HepG2 (cell line): ENCODE results near the gene SLC38A3. TPM values are rescaled to one million over a fixed set of nuclear protein-coding genes. Genes with fewer than 3 reads are reported as not detected.
A peak's percentile ranks its signal among the peaks of the same experiment; 100 is the strongest.

Experiments used
- FOXA1 ChIP-seq, 2 experiments: fragments of 450-650 bp in 1 of 2; sonication (generic) in 1 of 2; formaldehyde crosslinking in 1 of 2; IDR thresholded peaks; 2 replicates each; pipeline versions ENCODE4 v1.4.0 to v1.6.1; 2016 to 2020; ENCODE audit warnings: missing genetic modification reagents in 1 of 2
- NRL ChIP-seq: sonication (generic); formaldehyde crosslinking; IDR thresholded peaks from 2 replicates; pipeline ENCODE4 v1.5.0; 2020; ENCODE audit warnings: missing genetic modification reagents, mild to moderate bottlenecking, moderate library complexity, borderline replicate concordance
- POGK ChIP-seq: sonication (generic); formaldehyde crosslinking; conservative IDR thresholded peaks from 2 replicates; pipeline ENCODE4 v1.8.0; 2022; ENCODE audit warnings: mild to moderate bottlenecking, moderate library complexity, missing genetic modification reagents
- RFXAP ChIP-seq: sonication (generic); formaldehyde crosslinking; IDR thresholded peaks from 2 replicates; pipeline ENCODE4 v1.4.0; 2020; ENCODE audit warnings: missing genetic modification reagents, borderline replicate concordance
- RXRB ChIP-seq: IDR thresholded peaks from 2 replicates; pipeline ENCODE4 v1.6.1; 2016; ENCODE audit warnings: borderline replicate concordance, missing genetic modification reagents, missing compliant biosample characterization
- SRF ChIP-seq: IDR thresholded peaks from 2 replicates; pipeline ENCODE4 v1.6.1; 2011; ENCODE audit warnings: mild to moderate bottlenecking, low read depth, low read length, moderate library complexity
- ZHX1 ChIP-seq: sonication (generic); formaldehyde crosslinking; IDR thresholded peaks from 2 replicates; pipeline ENCODE4 v1.8.1; 2022; ENCODE audit warnings: low read depth, mild to moderate bottlenecking, missing genetic modification reagents
- ZNF343 ChIP-seq: sonication (generic); formaldehyde crosslinking; IDR thresholded peaks from 2 replicates; pipeline ENCODE4 v1.4.0; 2020; ENCODE audit warnings: mild to moderate bottlenecking, missing genetic modification reagents
- ZNF574 ChIP-seq: sonication (generic); formaldehyde crosslinking; IDR thresholded peaks from 2 replicates; pipeline ENCODE4 v1.4.0; 2020; ENCODE audit warnings: missing genetic modification reagents
- ZNF660 ChIP-seq: sonication (generic); formaldehyde crosslinking; IDR thresholded peaks from 2 replicates; pipeline ENCODE4 v1.5.1; 2020; ENCODE audit warnings: mild to moderate bottlenecking, low read depth, missing genetic modification reagents, borderline replicate concordance
- ZNF670 ChIP-seq: sonication (generic); formaldehyde crosslinking; IDR thresholded peaks from 2 replicates; pipeline ENCODE4 v1.8.0; 2022; ENCODE audit warnings: mild to moderate bottlenecking, missing genetic modification reagents, borderline replicate concordance
- ZNF839 ChIP-seq: sonication (generic); formaldehyde crosslinking; IDR thresholded peaks from 2 replicates; pipeline ENCODE4 v1.4.0; 2020; ENCODE audit warnings: missing genetic modification reagents, mild to moderate bottlenecking, borderline replicate concordance
- polyA plus RNA-seq, 8 experiments: library from polyadenylated mRNA; depleted of rRNA in 3 of 8; stranded (reverse) in 7 of 8; unstranded in 1 of 8; fragments of >200 nt; fragmentation: Illumina TruSeq in 4 of 8; extraction: Trizol in 4 of 8; gene quantifications; 2 replicates each; pipeline versions ENCODE4 v1.2.1 to v1.2.3, GENCODE V29; 2011 to 2016; ENCODE audit warnings: low read depth in 4 of 8, missing spikeins in 1 of 8, mixed read lengths in 1 of 8; ENCODE audit not compliant: insufficient read depth in 1 of 8
- total RNA-seq, 5 experiments: library from RNA; depleted of rRNA; stranded (reverse); fragments of >200 nt; fragmentation: Illumina TruSeq; extraction: Trizol; gene quantifications; 2 replicates each; pipeline ENCODE4 v1.2.3, GENCODE V29; 2016; ENCODE audit warnings: low read depth in 1 of 5
- TF ChIP-seq, protein P1 (sequence below): sonication (generic); formaldehyde crosslinking; IDR thresholded peaks from 2 replicates; pipeline ENCODE4 v1.5.1; 2020; ENCODE audit warnings: missing genetic modification reagents, mild to moderate bottlenecking, borderline replicate concordance
- TF ChIP-seq, protein P2 (sequence below): sonication (generic); formaldehyde crosslinking; IDR thresholded peaks from 2 replicates; pipeline ENCODE4 v1.4.0; 2020; ENCODE audit warnings: missing genetic modification reagents, borderline replicate concordance

SLC38A3 gene
- total and polyA plus RNA-seq, 2 of the 13 experiments (the other 11 are each of a cell fraction or from before 2014, with no cell fraction given), result 29.8 to 164 TPM

- TF ChIP-seq ZNF343, result 0 out of 2 replicates have a peak, but pooled peaks have one; percentile 49
- peak; percentile 71 for TF ChIP-seq RFXAP (CRISPR knock-in tag)
- TF ChIP-seq ZHX1 (CRISPR knock-in tag), result peak; percentile 80; the same call in 1 of the 2 replicates
- TF ChIP-seq FOXA1 (IDR thresholded peaks at IDR 0.05), result no peak
- no peak for TF ChIP-seq FOXA1 (CRISPR knock-in tag; IDR thresholded peaks at IDR 0.05)
- TF ChIP-seq, protein P1, sequence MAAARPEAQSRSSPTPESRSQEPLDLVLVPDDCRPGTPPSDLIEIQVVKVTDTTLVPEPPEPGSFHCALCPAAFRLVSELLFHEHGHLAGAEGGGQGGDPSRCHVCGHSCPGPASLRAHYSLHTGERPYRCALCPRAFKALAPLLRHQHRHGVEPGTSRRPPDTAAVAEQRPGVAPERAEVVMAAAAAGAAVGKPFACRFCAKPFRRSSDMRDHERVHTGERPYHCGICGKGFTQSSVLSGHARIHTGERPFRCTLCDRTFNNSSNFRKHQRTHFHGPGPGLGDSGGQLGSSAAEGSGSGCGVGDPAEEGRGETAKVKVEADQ (CRISPR knock-in tag), result peak; percentile 76; the same call in 1 of the 2 replicates
- TF ChIP-seq NRL (CRISPR knock-in tag), result peak; percentile 81; the same call in 1 of the 2 replicates
- TF ChIP-seq SRF, result 0 out of 2 replicates have a peak, but pooled peaks have one; percentile 3
- peak; percentile 100 for TF ChIP-seq ZNF574
- TF ChIP-seq, protein P2, sequence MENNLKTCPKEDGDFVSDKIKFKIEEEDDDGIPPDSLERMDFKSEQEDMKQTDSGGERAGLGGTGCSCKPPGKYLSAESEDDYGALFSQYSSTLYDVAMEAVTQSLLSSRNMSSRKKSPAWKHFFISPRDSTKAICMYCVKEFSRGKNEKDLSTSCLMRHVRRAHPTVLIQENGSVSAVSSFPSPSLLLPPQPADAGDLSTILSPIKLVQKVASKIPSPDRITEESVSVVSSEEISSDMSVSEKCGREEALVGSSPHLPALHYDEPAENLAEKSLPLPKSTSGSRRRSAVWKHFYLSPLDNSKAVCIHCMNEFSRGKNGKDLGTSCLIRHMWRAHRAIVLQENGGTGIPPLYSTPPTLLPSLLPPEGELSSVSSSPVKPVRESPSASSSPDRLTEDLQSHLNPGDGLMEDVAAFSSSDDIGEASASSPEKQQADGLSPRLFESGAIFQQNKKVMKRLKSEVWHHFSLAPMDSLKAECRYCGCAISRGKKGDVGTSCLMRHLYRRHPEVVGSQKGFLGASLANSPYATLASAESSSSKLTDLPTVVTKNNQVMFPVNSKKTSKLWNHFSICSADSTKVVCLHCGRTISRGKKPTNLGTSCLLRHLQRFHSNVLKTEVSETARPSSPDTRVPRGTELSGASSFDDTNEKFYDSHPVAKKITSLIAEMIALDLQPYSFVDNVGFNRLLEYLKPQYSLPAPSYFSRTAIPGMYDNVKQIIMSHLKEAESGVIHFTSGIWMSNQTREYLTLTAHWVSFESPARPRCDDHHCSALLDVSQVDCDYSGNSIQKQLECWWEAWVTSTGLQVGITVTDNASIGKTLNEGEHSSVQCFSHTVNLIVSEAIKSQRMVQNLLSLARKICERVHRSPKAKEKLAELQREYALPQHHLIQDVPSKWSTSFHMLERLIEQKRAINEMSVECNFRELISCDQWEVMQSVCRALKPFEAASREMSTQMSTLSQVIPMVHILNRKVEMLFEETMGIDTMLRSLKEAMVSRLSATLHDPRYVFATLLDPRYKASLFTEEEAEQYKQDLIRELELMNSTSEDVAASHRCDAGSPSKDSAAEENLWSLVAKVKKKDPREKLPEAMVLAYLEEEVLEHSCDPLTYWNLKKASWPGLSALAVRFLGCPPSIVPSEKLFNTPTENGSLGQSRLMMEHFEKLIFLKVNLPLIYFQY (CRISPR knock-in tag), result peak; percentile 85
- no peak for TF ChIP-seq ZNF670 (CRISPR knock-in tag)
- TF ChIP-seq ZNF660 (CRISPR knock-in tag), result no peak
- TF ChIP-seq RXRB (CRISPR knock-in tag), result peak; percentile 67; the same call in 1 of the 2 replicates
- no peak; the same call in 1 of the 2 replicates for TF ChIP-seq ZNF839 (CRISPR knock-in tag)
- TF ChIP-seq POGK (CRISPR knock-in tag), result peak; percentile 79; the same call in 1 of the 2 replicates
Observed at GRCh38 chr3:50227390-50228183, 22.5 kb downstream of the SLC38A3 start (continued).
